HL-60/S4 (cell line): ENCODE data around the gene SLIT3.
"Not testable (repeated sequence)": the region's sequence is repeated elsewhere in the genome, so short reads cannot be mapped to it uniquely, and the experiment has no call there.

Source experiments
- in situ Hi-C: fragments of 300-500 bp; cut with MboI; formaldehyde crosslinking; loops from 2 replicates; pipeline ENCODE4 v1.14.3; 2022; ENCODE audit warnings: low sequenced_read_pairs

Gene SLIT3

GRCh38 chr5:168756453-168757391 lies 544.2 kb downstream of the SLIT3 start:
- in situ Hi-C loops: no loop called here

- in situ Hi-C loops: no loop called here
Measured at GRCh38 chr5:168755548-168756093, 545.3 kb downstream of the SLIT3 start.

DNA sequence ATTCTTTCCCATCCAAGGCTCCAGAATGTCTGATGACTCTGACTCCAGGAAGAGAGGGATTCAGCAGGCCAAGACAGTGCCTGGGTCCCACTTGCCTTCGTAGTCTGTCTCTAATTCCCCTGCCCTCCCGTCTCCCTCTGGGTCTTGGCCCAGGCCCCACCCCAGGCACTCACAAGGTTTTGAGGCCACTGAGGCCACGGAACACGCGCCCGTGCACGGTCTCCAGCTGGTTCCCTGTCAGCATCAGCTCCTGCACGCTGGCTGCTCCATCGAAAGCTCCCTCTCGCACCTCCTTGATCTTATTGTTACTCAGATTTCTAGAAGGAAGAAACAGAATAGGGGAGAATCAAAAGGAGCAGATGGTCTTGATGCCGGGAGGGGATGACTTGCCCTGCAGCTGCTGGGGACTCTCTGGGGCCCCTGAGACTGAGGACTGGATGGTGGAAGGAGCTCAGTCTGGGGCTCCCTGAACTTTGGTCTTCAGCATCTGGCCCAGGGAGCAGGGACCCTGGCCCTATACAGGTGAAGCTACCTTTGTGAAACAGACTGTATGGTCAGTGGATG lies 547.2 kb downstream of the SLIT3 start:
- in situ Hi-C loops: no loop called here

DNA sequence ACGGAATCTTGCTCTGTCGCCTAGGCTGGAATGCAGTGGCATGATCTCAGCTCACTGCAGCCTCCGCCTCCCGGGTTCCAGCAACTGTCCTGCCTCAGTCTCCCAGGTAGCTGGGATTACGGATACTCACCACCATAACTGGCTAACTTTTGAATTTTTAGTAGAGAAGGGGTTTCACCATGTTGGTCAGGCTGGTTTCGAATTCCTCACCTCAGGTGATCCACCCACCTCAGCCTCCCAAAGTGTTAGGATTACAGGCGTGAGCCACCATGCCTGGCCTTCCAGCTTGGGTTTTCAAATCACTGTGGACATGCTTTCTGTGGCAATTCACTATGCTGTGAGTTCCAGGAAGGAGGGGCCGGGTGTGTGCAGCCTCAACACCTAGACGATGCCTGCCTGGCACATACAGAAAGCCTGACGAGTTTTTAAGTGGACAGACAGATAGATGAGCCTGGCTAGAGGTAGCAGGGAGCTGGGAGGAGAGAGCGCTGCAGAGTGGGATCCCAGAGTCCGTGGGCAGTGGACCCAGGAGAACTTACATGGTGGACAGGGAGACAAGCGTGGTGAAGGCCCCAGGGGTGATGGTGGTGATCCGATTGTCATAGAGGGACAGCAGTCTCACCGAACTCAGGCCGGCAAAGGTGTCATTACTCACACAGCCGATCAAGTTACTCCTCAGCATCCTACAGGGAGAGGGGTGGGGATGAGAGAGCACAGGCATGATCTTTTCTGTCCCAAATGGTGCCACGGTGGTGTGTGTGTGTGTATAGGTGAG lies 548.3 kb downstream of the SLIT3 start:
- in situ Hi-C loops: no loop called here

DNA sequence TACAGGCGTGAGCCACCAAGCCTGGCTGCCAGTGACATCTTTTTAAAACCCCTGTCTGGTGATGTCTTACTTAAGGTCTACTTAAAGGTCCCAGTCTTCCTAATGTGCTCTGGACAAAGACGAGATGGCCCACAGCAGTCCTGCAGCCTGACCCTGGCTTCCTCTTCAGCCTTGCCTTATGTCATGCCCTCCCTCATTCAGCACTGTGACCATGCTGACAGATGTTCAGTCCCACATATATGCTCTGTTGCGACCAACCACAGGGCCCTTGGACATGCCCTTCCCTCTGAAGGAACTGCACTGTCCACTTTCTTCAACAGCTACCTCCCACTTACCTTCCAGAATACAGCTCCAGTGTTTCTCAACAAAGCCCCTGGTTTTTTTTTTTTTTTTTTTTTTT lies 548.9 kb downstream of the SLIT3 start:
- in situ Hi-C loops: no loop called here

DNA sequence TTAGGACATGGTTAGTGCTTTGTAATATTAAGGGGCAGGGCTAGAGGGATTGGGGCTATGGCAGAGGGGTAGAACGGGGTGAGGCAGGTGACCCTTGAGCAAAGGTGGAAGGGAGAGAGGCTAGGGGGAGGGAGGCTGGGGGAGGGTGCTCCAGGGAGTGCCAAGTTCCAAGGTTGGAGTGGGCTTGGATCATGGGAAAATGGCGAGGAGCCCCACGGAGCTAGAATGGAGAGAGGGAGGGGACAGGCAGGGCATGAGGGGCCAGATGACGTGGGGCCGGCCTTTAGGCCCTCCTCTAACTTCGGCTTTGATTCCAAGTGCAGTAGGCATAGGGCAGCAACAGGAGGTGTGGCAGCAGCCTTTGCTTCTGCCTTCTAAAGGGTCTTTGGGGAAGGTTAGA lies 550.0 kb downstream of the SLIT3 start:
- in situ Hi-C loops: no loop called here

DNA sequence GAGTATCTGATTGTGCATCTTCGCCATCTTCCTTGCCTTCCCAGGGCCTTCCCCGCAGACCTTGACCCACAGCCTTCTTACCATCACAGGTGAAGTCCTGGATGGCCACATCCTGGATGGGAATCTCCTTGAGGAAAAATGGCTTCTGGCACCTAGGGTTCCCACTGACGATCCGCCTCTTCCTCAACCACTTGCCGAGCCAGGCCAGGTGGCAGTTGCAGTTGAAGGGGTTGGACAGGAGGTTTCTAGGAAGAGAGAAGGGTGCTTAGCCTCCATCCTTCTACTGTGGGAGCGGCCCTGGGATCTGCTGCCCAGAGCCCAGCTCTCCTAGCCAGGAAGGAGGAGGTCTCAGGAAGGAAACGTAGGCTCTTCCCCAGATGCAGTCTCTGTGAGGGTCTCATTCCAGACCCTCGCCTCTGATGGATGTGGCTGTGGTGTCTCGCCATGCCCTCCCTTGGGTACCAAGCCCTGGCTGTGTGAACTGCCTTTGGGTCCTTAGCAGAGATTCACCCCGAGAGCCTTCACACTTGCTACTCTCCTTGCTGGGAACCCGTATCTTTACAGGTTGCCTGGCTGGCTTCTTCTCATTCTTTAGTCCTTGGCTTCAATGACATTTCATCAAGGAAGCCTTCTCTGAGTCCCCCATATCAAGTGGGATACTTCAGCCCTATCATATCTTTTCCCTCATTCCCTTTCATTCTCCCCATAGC lies 551.4 kb downstream of the SLIT3 start:
- in situ Hi-C loops: no loop called here

- in situ Hi-C loops: no loop called here
Measured at GRCh38 chr5:168747987-168748777, 552.8 kb downstream of the SLIT3 start.

- in situ Hi-C loops: no loop called here
Measured at GRCh38 chr5:168746893-168747640, 553.9 kb downstream of the SLIT3 start.

DNA sequence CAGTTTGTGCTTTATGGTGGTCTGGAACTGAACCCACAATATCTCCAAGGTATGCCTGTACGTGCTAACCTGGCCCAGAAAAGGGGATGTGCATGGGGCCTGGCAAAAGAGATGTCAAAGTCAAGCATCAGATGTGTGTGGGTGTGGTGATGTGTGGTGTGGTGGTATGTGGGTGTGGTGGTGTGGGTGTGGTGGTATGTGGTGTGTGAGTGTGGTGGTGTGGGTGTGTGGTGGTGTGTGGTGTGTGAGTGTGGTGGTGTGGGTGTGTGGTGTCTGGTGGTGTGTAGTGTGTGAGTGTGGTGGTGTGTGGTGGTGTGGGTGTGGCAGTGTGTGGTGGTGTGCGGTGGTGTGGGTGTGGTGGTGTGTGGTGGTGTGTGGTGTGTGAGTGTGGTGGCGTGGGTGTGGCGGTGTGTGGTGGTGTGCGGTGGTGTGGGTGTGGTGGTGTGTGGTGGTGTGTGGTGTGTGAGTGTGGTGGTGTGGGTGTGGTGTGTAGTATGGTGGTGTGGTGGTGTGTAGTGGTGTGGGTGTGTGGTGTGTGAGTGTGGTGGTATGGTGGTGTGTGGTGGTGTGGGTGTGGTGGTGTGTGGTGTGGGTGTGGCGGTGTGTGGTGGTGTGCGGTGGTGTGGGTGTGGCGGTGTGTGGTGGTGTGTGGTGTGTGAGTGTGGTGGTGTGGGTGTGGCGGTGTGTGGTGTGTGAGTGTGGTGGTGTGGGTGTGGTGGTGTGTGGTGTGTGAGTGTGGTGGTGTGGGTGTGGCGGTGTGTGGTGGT lies 554.6 kb downstream of the SLIT3 start:
- in situ Hi-C loops: not testable (repeated sequence)

DNA sequence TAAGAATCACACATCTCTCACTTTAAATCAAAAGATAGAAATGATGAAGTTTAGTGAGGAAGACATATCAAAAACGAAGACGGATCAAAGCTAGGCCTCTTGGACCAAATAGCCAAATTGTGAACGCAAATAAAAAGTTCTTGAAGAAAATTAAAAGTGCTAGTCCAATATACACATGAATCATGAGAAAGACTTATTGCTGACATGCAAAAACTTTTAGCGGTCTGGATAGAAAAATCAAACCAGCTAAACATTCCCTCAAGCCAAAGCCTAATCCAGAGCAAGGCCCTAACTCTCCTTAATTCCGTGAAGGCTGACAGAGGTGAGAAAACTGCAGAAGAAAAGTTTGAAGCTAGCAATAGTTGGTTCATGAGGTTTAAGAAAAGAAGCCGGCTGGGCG lies 557.3 kb downstream of the SLIT3 start:
- in situ Hi-C loops: no loop called here

GRCh38 chr5:168742311-168742710 lies 558.6 kb downstream of the SLIT3 start:
- in situ Hi-C loops: not testable (repeated sequence)

- in situ Hi-C loops: no loop called here
Measured at GRCh38 chr5:168740811-168741213, 560.1 kb downstream of the SLIT3 start.

- in situ Hi-C loops: no loop called here
Measured at GRCh38 chr5:168740092-168740800, 560.7 kb downstream of the SLIT3 start.

GRCh38 chr5:168737066-168737465 lies 563.9 kb downstream of the SLIT3 start:
- in situ Hi-C loops: no loop called here

GRCh38 chr5:168736281-168736831 lies 564.6 kb downstream of the SLIT3 start:
- in situ Hi-C loops: no loop called here

DNA sequence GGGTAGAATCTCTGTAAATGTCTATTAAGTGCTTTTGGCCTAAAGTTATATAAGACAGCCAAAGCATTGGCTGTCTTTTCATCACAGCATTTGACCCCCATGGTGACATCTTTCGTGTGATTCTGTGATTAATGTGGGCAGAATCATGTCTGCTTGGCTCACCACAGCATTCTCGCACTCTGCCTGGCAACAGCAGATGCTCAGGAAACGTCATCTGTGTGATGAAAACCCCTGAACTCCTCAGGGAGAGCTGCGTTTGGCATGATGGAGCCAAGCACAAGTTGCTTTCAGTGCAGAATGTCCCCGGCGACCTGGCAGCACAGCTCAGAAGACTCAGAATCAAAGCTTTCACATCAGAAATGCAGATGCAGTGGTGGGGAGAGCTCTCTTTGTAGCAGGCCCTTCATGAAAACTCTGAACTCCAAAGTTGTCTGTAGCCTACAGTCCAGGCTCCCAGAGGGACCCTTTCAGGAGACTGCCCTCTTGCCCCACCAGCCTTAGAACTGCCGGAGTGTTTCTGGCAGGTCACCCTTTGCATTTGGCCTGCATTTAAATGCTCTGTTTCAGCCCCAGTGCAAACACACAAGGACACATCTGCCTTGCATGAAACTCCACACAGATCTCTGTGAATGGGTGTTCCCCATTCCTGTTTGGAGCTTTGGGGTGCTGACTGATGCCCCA lies 566.2 kb downstream of the SLIT3 start:
- in situ Hi-C loops: no loop called here
